ENCODE results near the gene FKRP. TPM values are rescaled to one million over a fixed set of nuclear protein-coding genes. Genes with fewer than 3 reads are reported as not detected.

The FKRP gene
- polyA plus RNA-seq, 2 of the 4 experiments (the other 2 are of a cell fraction), result 14.7 to 18.8 TPM

DNA sequence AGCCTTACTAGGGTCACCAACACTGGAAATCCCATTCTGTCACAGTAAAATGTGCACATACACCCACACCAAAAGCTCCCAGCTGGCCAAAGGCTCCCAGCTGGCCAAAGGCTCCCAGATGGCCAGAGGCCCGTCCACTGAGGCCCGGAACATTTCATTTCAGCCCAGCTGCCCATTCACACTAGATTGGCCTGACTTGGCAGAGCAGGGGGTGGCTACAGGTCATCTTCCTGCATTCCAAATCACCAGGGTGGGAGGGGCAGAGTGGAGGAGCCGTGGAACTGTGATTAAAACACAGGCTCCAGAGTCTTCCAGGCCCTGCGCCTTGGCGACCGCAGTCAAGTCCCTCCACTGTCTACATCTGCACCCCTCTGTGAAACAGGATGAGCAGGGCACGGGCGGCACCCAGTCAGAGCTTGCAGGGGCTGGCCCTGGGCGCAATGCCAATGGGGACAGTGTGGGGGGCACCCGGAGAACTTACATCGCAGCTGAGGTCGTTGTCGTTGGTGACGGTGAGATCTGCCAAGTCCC, 18.8 kb upstream of the FKRP start (continued):
- no peak for TF ChIP-seq CTCF (IDR thresholded peaks at IDR 0.05)

DNA sequence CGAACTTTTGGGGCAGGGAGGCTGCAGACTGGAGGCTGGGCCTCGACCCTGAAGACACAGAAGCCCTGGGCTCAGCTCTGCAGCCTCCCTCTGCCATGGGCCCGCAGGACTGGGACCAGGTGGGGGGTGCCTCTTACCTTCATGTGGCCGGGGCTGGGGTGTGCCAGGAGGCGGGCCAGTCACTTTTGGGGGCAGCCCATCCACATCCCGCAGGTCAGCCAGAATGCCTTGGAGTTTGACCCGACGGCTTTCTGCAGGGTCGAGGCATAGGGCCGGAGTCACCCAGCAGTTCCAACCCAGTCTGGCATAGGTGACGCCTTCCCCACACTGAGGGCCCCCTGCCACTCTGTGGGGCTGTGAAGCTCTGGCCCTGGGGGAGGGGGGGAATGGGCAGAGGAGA, 18.1 kb upstream of the FKRP start:
- CTCF ChIA-PET, result interaction anchor here (0.6 to 12.9 kb wide), 36 partner anchors 8 to 356 kb away, joined by 3 to 205 read pairs (median 5); partner anchors contain the start of genes CALM3, DACT3, FKRP and GNG8
- no peak overlapping the region for H3K4me2 ChIP-seq
- peaks cover 29% of the 10 kb centered on the region for H3K4me1 ChIP-seq
- 88% methylated on average over 11 of the region's 11 CpGs for WGBS (ENCODE audit: missing lambda C conversion rate)
- TF ChIP-seq POLR2AphosphoS2 (conservative IDR thresholded peaks at IDR 0.05; ENCODE audit: low read length) (0 out of 2 replicates have a peak, but pooled peaks have one; percentile 13), HOXA7 (CRISPR knock-in tag; IDR thresholded peaks at IDR 0.05) (no peak)
- H3K9me3 ChIP-seq, result no peaks in the 10 kb centered on the region
- FAIRE-seq (no peak), ATAC-seq (no peak), DNase-seq (ENCODE audit: low read depth in 1 of 2, low spot score in 1 of 2) (no peak)
- POLR2A ChIA-PET, result interaction anchor here (1.3 to 1.4 kb wide), 2 partner anchors 11 to 66 kb away, joined by 3 read pairs; partner anchors contain the start of genes DACT3 and PRKD2
- H3K27ac ChIP-seq, result no peak overlapping the region
- H3K4me3 ChIP-seq, result no peak overlapping the region

- CTCF ChIA-PET, result interaction anchor here (0.5 to 12.9 kb wide), 37 partner anchors 8 to 332 kb away, joined by 3 to 205 read pairs (median 5); partner anchors contain the start of genes CALM3, DACT3, FKRP and GNG8
- TF ChIP-seq HEYL (CRISPR knock-in tag; IDR thresholded peaks at IDR 0.05), result no peak
- no peak for TF ChIP-seq JUNB (IDR thresholded peaks at IDR 0.05)
- TF ChIP-seq MAFK (IDR thresholded peaks at IDR 0.05; ENCODE audit: partially characterized antibody), result no peak
- TF ChIP-seq CHD2 (IDR thresholded peaks at IDR 0.05; ENCODE audit: low read length, partially characterized antibody), result no peak
- TF ChIP-seq, protein P1, sequence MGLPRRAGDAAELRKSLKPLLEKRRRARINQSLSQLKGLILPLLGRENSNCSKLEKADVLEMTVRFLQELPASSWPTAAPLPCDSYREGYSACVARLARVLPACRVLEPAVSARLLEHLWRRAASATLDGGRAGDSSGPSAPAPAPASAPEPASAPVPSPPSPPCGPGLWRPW (IDR thresholded peaks at IDR 0.05), result no peak
- TF ChIP-seq CBX8 (IDR thresholded peaks at IDR 0.05), result no peak
- TF ChIP-seq ZC3H11A (IDR thresholded peaks at IDR 0.05), result no peak
- no peak for TF ChIP-seq TFCP2L1 (CRISPR knock-in tag; IDR thresholded peaks at IDR 0.05)
- no peak for TF ChIP-seq JUN (IDR thresholded peaks at IDR 0.05)
- TF ChIP-seq, protein P2, sequence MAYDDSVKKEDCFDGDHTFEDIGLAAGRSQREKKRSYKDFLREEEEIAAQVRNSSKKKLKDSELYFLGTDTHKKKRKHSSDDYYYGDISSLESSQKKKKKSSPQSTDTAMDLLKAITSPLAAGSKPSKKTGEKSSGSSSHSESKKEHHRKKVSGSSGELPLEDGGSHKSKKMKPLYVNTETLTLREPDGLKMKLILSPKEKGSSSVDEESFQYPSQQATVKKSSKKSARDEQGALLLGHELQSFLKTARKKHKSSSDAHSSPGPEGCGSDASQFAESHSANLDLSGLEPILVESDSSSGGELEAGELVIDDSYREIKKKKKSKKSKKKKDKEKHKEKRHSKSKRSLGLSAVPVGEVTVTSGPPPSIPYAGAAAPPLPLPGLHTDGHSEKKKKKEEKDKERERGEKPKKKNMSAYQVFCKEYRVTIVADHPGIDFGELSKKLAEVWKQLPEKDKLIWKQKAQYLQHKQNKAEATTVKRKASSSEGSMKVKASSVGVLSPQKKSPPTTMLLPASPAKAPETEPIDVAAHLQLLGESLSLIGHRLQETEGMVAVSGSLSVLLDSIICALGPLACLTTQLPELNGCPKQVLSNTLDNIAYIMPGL (CRISPR knock-in tag; IDR thresholded peaks at IDR 0.05; ENCODE audit: borderline replicate concordance), result no peak
- TF ChIP-seq BHLHE40 (IDR thresholded peaks at IDR 0.05; ENCODE audit: low read depth, low read length), result no peak
- TF ChIP-seq EHF (CRISPR knock-in tag; IDR thresholded peaks at IDR 0.05), result no peak
- no peak for TF ChIP-seq CEBPB (IDR thresholded peaks at IDR 0.05)
- TF ChIP-seq, protein P3, sequence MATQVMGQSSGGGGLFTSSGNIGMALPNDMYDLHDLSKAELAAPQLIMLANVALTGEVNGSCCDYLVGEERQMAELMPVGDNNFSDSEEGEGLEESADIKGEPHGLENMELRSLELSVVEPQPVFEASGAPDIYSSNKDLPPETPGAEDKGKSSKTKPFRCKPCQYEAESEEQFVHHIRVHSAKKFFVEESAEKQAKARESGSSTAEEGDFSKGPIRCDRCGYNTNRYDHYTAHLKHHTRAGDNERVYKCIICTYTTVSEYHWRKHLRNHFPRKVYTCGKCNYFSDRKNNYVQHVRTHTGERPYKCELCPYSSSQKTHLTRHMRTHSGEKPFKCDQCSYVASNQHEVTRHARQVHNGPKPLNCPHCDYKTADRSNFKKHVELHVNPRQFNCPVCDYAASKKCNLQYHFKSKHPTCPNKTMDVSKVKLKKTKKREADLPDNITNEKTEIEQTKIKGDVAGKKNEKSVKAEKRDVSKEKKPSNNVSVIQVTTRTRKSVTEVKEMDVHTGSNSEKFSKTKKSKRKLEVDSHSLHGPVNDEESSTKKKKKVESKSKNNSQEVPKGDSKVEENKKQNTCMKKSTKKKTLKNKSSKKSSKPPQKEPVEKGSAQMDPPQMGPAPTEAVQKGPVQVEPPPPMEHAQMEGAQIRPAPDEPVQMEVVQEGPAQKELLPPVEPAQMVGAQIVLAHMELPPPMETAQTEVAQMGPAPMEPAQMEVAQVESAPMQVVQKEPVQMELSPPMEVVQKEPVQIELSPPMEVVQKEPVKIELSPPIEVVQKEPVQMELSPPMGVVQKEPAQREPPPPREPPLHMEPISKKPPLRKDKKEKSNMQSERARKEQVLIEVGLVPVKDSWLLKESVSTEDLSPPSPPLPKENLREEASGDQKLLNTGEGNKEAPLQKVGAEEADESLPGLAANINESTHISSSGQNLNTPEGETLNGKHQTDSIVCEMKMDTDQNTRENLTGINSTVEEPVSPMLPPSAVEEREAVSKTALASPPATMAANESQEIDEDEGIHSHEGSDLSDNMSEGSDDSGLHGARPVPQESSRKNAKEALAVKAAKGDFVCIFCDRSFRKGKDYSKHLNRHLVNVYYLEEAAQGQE (IDR thresholded peaks at IDR 0.05), result no peak
- TF ChIP-seq ZNF302 (CRISPR knock-in tag; IDR thresholded peaks at IDR 0.05), result no peak
- TF ChIP-seq CHD4 (IDR thresholded peaks at IDR 0.05; ENCODE audit: borderline replicate concordance), result no peak
- TF ChIP-seq EP300 (IDR thresholded peaks at IDR 0.05), result no peak
- TF ChIP-seq KDM5A (IDR thresholded peaks at IDR 0.05), result no peak
- no peak for TF ChIP-seq ZFP36 (IDR thresholded peaks at IDR 0.05; ENCODE audit: borderline replicate concordance, partially characterized antibody)
- DNase-seq (ENCODE audit: low read depth in 1 of 2, low spot score in 1 of 2), result no peak
- H3K27ac ChIP-seq, result peak overlapping the region in 1 of 2 experiments; percentile 22; a peak in 1 of 6 replicates
- H3K9me3 ChIP-seq, result no peaks in the 10 kb centered on the region
- WGBS (ENCODE audit: missing lambda C conversion rate), result 94% methylated on average over 14 of the region's 14 CpGs
- no peak for ATAC-seq
- H3K4me2 ChIP-seq, result no peak overlapping the region
- peaks cover 32% of the 10 kb centered on the region for H3K4me1 ChIP-seq
- POLR2A ChIA-PET, result interaction anchor here (1.3 to 1.4 kb wide), 2 partner anchors 12 to 67 kb away, joined by 3 read pairs; partner anchors contain the start of genes DACT3 and PRKD2
- FAIRE-seq, result no peak
- H3K4me3 ChIP-seq, result no peak overlapping the region
These were observed 17.6 kb upstream of the FKRP start for GRCh38 chr19:46728208-46728607.

Data from A549 (cell line).